GM21423 (cell line): ENCODE measurements around the gene YKT6.

ENCODE experiments used
- ATAC-seq: cut with Tn5 transposase; IDR thresholded peaks from one replicate; pipeline ENCODE4 v1.9.1; 2021; ENCODE audit warnings: mild to moderate bottlenecking, moderate library complexity; ENCODE audit not compliant: unreplicated experiment

Gene YKT6

GRCh38 chr7:44217223-44217714 lies 16.5 kb downstream of the YKT6 start:
- ATAC-seq: no peak

DNA sequence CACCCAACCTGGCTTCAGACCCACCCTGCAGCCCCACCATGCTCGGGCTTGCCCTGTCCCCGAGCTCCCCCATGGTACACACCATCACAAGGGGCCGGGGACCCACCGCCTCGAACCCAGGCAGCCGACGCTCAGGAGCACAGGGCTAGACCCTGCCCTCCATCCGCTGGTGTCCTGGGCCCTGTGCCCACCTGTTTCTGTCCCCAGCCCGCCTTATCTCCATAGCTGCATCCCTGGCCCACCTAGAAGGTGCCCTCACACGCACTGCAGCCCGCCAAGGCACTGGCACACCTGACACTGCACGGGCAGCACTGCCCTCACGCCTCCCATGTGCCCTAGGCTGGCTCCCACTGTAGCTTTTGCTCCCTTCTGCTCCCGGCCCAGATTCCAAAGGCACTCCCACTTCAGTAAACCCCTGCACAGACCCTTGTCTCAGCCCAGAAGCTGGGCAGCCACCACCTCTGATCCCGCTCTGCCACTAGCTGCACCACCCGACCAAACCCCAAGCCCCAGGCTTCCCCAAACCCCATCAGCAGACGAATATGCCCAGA lies 17.1 kb downstream of the YKT6 start:
- ATAC-seq: no peak

DNA sequence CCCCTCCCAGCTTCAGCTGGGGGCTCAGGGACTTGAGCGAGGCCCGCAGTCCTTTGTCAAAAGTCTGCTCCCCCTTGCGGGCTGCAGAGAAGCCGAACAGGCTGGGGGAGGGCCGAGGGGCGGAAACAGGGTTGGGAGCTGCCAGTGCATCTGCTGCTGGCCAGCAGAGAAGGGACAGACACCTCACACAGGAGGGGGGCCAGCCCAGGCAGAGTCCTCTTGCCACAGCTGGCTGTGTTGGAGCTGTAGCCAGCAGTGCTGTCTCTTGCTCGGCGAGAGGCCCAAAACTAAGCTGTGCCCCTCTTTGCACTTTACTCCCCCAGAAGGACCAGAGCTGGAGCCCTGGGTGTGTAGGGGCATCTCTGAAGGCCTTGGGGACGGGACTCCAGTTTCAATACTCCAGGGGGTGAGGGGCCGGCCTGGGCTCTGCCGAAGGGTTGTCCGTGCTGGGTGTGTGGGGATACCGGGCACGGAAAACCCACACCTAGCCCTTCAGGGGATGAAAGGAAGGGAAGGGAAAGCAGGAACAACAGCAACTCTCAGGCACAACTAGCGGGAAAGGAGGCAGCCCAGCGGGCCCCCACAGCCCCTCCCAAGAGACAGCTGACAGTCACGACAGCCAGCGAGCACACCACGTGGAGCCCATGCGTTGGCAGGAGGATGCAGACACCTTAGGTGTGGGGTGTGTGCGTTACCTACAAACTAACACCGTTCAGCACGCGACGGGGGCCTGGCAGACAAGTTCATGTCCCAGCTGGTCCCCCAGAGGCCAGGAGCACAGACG lies 17.8 kb downstream of the YKT6 start:
- no peak for ATAC-seq

- no peak for ATAC-seq
These were observed 18.7 kb downstream of the YKT6 start for GRCh38 chr7:44219371-44220045.

DNA sequence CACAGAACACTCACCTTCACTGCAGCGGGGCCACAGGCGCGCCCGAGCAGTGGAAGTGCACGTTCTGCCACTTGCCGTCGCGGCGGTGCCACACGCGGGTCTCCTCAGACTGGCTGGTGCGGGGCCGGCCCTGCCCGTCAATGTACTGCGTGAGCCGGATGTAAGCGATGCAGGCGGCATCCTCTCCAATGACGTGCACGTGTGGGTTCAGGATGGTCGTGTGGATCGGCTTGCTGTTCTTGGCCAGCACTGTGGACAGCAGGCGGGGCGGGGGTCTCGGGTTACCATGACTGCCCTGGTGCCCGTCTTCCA lies 19.2 kb downstream of the YKT6 start:
- ATAC-seq: no peak

DNA sequence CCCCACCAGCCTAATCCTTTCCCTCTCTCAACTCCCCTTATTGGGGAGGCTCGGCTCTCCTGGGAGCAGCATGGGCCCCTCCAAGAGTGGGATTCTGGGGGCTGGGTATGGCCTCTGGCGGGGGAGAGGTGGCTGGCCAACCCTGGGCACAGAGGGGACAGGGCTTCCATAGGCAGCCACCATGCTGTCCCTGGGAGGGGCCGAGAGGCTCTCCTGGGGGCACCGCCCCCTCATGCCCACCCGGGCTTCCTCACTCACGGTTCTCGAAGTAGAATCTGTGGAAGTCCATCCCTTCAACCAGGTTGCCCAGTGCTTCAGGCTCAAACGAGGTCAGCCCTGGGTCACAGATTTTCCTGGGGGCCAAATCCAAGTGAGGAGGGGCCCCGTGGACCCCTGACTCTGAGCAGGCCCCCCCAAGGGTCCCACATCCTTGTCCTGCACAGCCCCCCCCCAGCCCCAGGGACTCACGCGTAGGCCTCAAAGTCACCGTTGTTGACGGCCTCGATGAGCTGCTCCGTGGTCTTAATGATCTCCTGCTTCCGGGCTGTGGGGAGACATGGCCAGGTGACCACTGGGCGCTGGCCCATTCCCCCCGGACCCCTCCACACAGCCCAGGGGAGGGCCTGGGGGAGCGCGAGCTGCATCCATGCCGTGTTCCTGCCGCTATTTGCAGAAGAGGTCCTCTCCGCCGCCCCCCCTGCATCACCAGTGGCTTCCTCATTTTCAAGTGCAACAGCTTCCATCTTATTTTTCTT lies 19.8 kb downstream of the YKT6 start:
- no peak for ATAC-seq

DNA sequence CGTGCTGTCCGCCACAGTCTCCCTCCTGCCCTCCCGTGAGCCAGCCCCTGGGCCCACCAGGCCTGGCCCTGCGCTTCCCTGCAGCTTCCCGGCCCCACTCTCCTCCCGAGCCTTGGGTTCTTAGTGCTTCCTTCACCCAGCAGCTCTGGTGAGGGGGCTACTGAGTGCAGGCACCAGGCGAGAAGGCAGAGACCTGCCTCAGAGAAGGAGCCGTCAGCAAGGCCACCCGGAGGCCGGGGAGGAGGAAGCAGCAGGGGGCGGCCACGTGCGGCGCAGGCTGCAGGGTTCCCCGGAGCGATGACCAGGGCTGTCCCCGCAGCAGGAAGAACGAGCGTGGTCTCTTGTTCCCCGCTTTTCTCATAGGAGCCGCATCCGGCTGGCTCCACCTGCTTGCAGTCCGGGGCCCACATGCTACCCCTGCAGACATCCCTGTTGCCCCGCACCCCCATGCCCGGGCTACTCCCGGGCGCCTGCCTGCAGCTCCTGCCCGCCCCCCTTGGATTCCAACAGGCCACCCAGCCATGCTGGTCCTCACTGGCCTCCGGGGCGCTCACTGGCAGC lies 20.5 kb downstream of the YKT6 start:
- no peak for ATAC-seq

- ATAC-seq: no peak
These were observed 21.3 kb downstream of the YKT6 start for GRCh38 chr7:44222074-44222473.

DNA sequence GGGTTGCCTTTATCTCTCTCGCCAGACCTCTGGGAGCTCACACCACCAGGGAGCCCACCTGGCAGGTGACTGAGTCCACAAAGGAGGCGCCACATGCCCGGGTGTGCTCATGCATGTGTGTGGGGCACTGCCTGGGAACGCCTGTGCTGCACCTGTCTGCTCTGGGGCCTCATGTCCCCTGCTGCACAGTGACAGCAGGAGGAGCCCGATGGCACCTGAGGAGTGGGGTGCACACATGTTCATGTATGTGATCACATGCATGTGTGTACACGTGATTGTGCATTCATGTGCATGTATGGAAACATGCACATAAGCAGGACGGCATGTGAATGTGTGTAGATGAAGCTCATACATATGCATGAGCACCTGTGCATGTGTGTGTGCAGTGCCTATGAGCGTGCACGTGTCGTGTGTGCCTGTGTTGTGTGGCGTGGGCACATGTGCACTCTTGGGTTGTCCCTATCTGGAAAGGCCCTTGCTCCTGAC lies 22.0 kb downstream of the YKT6 start:
- no peak for ATAC-seq

GRCh38 chr7:44223362-44224079 lies 22.7 kb downstream of the YKT6 start:
- no peak for ATAC-seq

DNA sequence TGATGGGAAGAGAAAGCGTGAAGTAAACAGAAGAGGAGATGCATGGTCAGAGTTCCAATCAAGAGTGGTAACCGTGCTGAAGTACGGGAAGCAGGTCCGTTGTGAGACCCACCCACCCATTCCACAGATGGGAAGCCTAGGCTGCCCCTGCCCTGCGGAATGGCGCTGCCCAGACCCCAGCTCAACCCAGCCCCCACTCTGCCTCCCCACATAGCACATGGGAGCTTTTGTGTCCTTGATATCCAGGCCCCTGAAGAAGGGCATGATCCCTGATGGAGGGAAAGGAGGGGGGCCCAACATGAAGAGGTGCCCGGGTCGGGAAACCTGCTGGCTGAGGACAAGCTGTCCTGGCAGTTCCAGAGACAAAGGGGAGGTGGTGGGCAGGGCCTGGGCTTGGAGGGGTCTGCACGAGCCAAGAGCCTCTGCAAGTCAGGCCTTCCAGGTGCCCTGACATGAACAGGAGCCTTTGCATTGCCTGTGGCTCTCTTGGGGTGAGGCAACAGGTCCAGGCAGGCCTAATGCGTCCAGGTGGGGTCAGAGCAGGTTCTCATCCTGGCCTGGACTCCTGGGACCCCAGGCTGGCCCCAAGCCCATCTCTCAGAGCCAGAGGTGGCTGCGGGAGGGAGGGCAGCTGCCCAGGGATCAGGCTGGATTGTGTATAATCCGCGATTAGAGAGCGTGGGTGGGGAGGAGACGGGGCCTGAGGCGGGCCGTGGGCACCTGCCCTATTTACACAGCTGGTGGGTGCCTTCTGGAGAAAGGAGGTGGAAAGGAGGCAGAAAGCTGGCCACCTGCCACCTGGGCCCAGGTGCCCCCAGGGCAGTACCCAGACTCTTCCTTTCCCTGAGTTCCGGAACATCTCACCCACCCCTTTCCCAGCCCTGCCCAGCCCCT lies 23.5 kb downstream of the YKT6 start:
- ATAC-seq: no peak

- ATAC-seq: no peak
These were observed 24.3 kb downstream of the YKT6 start for GRCh38 chr7:44224974-44225565.

- ATAC-seq: no peak
These were observed 25.0 kb downstream of the YKT6 start for GRCh38 chr7:44225566-44226395.

DNA sequence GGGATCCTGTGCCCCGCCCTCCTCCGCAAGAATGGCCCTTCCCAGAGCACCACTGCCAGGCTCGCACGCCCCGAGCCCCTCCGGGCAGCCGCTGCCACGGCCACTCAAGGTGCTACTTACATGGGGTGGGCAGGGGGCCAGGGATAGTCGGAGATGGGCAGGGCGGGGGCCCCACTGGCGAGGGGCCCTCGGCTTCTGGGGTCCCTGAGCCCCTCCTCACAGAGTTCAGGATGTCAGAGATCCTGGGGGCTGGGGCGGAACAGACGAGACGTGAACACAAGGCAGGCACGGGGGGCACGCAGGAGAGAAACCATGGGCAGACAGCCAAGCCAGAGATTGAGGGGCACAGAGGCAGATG lies 25.6 kb downstream of the YKT6 start:
- ATAC-seq: no peak

DNA sequence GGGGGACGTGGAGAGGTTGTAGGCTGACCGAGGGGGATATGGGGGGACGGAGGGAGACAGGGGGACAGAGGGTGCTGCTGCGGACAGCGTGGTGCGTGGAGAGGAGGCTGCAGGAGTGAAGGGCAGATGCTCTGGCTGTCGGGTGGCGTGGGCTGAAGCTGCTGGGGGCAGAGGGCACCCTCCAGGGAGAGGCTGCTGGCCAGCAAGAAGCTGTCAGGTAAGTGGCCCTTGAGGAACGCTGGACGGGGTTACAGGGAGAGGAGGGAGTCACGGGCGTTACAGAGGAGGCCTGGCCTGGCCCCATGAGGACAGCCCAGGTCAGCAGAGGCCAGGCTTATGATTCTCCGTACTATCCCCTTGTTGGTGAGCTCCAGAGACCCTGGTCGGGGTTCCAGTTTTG lies 27.1 kb downstream of the YKT6 start:
- ATAC-seq: no peak

DNA sequence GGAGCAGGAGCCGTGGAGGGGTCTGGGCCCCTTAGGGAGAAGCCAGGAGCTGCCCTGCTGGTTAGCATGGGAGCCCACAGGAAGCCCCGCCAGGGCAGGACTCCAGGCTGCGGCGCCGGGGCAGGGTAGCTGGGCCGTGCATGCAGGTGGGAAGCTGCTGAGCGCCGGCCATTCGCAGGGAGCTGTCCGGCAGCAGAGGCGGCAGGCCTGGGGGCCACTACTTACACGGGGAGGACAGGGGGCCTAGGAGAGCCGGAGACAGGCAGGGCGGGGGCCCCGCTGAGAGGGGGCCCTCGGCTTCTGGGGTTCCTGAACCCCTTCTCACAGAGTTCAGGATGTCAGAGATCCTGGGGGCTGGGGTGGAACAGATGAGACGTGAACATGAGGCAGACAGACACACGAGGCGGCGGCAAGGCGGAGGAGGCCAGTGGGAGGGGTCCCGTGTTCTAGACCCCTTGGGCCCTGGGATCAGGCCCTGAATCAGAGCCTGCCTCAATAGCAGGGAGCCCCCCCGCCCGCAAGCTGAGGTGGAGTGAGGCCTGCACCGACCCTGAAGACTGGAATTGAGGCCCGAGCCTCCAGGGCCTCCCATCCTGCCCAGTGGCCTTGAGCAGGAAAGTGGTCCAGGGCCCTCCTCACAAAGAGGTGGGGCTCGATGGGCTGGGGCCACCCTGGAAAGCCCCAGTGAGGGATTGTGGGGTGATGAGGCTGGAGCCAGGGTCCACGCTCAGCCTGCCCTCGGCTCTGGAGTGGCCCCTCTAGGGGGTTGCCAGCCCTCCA lies 28.0 kb downstream of the YKT6 start:
- ATAC-seq: no peak

- no peak for ATAC-seq
These were observed 28.8 kb downstream of the YKT6 start for GRCh38 chr7:44229546-44230105.
